SK-N-SH (cell line): ENCODE results near the gene MATN1.

Experiments
- EP300 ChIP-seq, 2 experiments: IDR thresholded peaks; 2 replicates each; pipeline versions ENCODE4 v1.4.0 to v1.6.1; 2012; ENCODE audit warnings: borderline replicate concordance in 1 of 2, low read depth in 1 of 2, low read length in 1 of 2
- EZH2phosphoT487 ChIP-seq: fragments of 200-600 bp; sonication (generic); IDR thresholded peaks from 2 replicates; pipeline ENCODE4 v1.6.1; 2017; ENCODE audit warnings: low read depth, mixed run types, mild to moderate bottlenecking, antibody characterized with exemption, moderate library complexity, borderline replicate concordance
- SMC3 ChIP-seq: IDR thresholded peaks from 2 replicates; pipeline ENCODE4 v1.6.1; 2012; ENCODE audit warnings: low read depth, low read length, improper control_type of control experiment
- TEAD4 ChIP-seq: IDR thresholded peaks from 2 replicates; pipeline ENCODE4 v1.4.0; 2012; ENCODE audit warnings: mild to moderate bottlenecking, borderline replicate concordance; ENCODE audit not compliant: insufficient read depth
- YY1 ChIP-seq: IDR thresholded peaks from 2 replicates; pipeline ENCODE4 v1.4.0; 2012; ENCODE audit warnings: low read depth, mild to moderate bottlenecking
- TF ChIP-seq, protein P1 (sequence below): fragments of 200-600 bp; sonication (generic); IDR thresholded peaks from 2 replicates; pipeline ENCODE4 v1.6.1; 2017; ENCODE audit warnings: antibody characterized with exemption, mild to moderate bottlenecking, moderate library complexity
- TF ChIP-seq, protein P2 (sequence below): fragments of 150-350 bp; IDR thresholded peaks from 2 replicates; pipeline ENCODE4 v1.6.1; 2016; ENCODE audit warnings: mild to moderate bottlenecking, low read depth, low read length
- TF ChIP-seq, protein P3 (sequence below): IDR thresholded peaks from 2 replicates; pipeline ENCODE4 v1.4.0; 2012; ENCODE audit warnings: low read depth, borderline replicate concordance

DNA sequence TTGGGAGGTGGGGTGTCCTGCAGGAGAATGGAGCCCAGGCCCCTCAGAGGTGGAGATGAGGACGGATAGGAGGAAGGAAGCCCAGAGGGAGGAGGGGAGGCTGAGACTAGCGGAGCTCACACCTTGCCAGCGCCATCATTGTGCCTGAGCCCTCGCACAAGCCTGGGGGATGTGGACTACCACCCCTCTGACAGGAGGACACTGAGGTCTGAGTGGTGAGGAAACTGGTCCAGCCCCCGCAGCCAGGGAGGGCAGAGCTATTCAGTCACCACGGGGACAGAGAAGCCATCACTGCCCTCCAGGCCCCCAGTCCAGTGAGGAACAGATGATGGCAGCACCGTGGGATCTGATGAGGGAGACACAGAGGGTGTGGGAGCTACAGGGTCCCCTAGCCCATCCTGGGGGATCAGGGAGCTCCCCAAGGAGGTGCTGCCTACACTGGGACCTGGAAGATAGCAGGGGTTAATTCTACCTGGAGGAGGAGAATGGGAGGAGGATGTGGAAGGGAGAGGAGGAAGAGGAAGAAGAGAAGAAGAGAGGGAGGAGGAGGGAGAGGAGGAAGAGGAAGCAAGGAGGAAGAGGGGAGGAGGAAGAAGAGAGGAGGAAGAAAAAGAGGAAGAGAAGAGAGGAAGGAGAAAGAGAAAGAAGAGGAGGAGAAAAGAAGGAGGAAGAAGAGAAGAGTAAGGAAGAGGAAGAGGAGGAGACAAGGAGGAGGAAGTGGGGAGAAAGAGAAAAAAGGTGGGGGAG is 31.0 kb downstream of the MATN1 start:
- TF ChIP-seq, protein P1, sequence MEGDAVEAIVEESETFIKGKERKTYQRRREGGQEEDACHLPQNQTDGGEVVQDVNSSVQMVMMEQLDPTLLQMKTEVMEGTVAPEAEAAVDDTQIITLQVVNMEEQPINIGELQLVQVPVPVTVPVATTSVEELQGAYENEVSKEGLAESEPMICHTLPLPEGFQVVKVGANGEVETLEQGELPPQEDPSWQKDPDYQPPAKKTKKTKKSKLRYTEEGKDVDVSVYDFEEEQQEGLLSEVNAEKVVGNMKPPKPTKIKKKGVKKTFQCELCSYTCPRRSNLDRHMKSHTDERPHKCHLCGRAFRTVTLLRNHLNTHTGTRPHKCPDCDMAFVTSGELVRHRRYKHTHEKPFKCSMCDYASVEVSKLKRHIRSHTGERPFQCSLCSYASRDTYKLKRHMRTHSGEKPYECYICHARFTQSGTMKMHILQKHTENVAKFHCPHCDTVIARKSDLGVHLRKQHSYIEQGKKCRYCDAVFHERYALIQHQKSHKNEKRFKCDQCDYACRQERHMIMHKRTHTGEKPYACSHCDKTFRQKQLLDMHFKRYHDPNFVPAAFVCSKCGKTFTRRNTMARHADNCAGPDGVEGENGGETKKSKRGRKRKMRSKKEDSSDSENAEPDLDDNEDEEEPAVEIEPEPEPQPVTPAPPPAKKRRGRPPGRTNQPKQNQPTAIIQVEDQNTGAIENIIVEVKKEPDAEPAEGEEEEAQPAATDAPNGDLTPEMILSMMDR, result no peak
- no peak for TF ChIP-seq SMC3
- TF ChIP-seq, protein P2, sequence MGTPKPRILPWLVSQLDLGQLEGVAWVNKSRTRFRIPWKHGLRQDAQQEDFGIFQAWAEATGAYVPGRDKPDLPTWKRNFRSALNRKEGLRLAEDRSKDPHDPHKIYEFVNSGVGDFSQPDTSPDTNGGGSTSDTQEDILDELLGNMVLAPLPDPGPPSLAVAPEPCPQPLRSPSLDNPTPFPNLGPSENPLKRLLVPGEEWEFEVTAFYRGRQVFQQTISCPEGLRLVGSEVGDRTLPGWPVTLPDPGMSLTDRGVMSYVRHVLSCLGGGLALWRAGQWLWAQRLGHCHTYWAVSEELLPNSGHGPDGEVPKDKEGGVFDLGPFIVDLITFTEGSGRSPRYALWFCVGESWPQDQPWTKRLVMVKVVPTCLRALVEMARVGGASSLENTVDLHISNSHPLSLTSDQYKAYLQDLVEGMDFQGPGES, result no peak
- TF ChIP-seq YY1, result no peak
- TF ChIP-seq EP300 (IDR thresholded peaks at IDR 0.05; ENCODE audit: borderline replicate concordance in 1 of 2, low read depth in 1 of 2, low read length in 1 of 2), result no peak
- TF ChIP-seq, protein P3, sequence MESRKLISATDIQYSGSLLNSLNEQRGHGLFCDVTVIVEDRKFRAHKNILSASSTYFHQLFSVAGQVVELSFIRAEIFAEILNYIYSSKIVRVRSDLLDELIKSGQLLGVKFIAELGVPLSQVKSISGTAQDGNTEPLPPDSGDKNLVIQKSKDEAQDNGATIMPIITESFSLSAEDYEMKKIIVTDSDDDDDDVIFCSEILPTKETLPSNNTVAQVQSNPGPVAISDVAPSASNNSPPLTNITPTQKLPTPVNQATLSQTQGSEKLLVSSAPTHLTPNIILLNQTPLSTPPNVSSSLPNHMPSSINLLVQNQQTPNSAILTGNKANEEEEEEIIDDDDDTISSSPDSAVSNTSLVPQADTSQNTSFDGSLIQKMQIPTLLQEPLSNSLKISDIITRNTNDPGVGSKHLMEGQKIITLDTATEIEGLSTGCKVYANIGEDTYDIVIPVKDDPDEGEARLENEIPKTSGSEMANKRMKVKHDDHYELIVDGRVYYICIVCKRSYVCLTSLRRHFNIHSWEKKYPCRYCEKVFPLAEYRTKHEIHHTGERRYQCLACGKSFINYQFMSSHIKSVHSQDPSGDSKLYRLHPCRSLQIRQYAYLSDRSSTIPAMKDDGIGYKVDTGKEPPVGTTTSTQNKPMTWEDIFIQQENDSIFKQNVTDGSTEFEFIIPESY, result no peak
- no peak for TF ChIP-seq EZH2phosphoT487
- no peak for TF ChIP-seq TEAD4
